OCI-LY1 (cell line): ENCODE results near the gene PDS5B.
"Not testable (repeated sequence)": the region's sequence is repeated elsewhere in the genome, so short reads cannot be mapped to it uniquely, and the experiment has no call there.

Experiments
- H2AFZ ChIP-seq: fragments of 200-600 bp; sonication (generic), shearing (Covaris generic); 2 replicates; pipeline ENCODE4 v1.6.0; 2014; ENCODE audit warnings: antibody characterized with exemption, mild to moderate bottlenecking, low read length
- H3F3A ChIP-seq: fragments of 200-600 bp; sonication (generic), shearing (Covaris generic); 2 replicates; pipeline ENCODE4 v1.6.0; 2014; ENCODE audit warnings: mild to moderate bottlenecking, antibody characterized with exemption, low read length, moderate library complexity; ENCODE audit not compliant: insufficient read depth
- H3K27ac ChIP-seq: fragments of 200-600 bp; sonication (generic); 2 replicates; pipeline ENCODE4 v1.5.1; 2014; ENCODE audit warnings: low read length, mixed run types, mild to moderate bottlenecking, low read depth; ENCODE audit not compliant: poor library complexity, severe bottlenecking
- H3K27me3 ChIP-seq: fragments of 200-600 bp; sonication (generic); 2 replicates; pipeline ENCODE4 v1.6.0; 2014; ENCODE audit warnings: antibody characterized with exemption, mild to moderate bottlenecking, low read length, moderate library complexity; ENCODE audit not compliant: insufficient read depth
- H3K36me3 ChIP-seq: fragments of 200-600 bp; sonication (generic); 2 replicates; pipeline ENCODE4 v1.6.1; 2014; ENCODE audit warnings: mild to moderate bottlenecking, antibody characterized with exemption, low read length, moderate library complexity, mixed read lengths; ENCODE audit not compliant: insufficient read depth
- H3K4me1 ChIP-seq: fragments of 200-600 bp; sonication (generic); 2 replicates; pipeline ENCODE4 v1.5.1; 2014; ENCODE audit warnings: mild to moderate bottlenecking, low read length, moderate library complexity; ENCODE audit not compliant: insufficient read depth, severe bottlenecking
- H3K4me2 ChIP-seq: fragments of 200-600 bp; sonication (generic), shearing (Covaris generic); 2 replicates; pipeline ENCODE4 v1.6.1; 2014; ENCODE audit warnings: low read length
- H3K4me3 ChIP-seq: fragments of 200-600 bp; sonication (generic); 2 replicates; pipeline ENCODE4 v1.5.1; 2014; ENCODE audit warnings: low read length, low read depth, mild to moderate bottlenecking, mixed read lengths; ENCODE audit not compliant: poor library complexity, severe bottlenecking
- H3K79me2 ChIP-seq: fragments of 200-600 bp; shearing (Covaris generic); 2 replicates; pipeline ENCODE4 v1.6.1; 2016; ENCODE audit warnings: mixed run types, low read length, mixed read lengths; ENCODE audit not compliant: insufficient read depth
- H3K9ac ChIP-seq: fragments of 200-600 bp; sonication (generic), shearing (Covaris generic); 2 replicates; pipeline ENCODE4 v1.6.1; 2014; ENCODE audit warnings: mild to moderate bottlenecking, low read length, mixed read lengths
- H3K9me2 ChIP-seq: fragments of 200-600 bp; sonication (generic), shearing (Covaris generic); 2 replicates; pipeline ENCODE4 v1.6.1; 2014; ENCODE audit warnings: low read depth, mild to moderate bottlenecking, low read length, mixed read lengths
- H3K9me3 ChIP-seq: fragments of 200-600 bp; shearing (Covaris generic); 2 replicates; pipeline ENCODE4 v1.6.1; 2014; ENCODE audit warnings: low read length, mixed read lengths
- H4K20me1 ChIP-seq: fragments of 200-600 bp; sonication (generic), shearing (Covaris generic); 2 replicates; pipeline ENCODE4 v1.6.0; 2016; ENCODE audit warnings: mild to moderate bottlenecking, low read length; ENCODE audit not compliant: insufficient read depth
- CTCF ChIP-seq: fragments of 200-600 bp; sonication (generic), shearing (Covaris generic); IDR thresholded peaks from 2 replicates; pipeline ENCODE4 v1.5.1; 2017; ENCODE audit warnings: mild to moderate bottlenecking, antibody characterized with exemption, low read length, moderate library complexity, mixed read lengths
- EZH2 ChIP-seq: fragments of 200-600 bp; sonication (generic), shearing (Covaris generic); IDR thresholded peaks from 2 replicates; pipeline ENCODE4 v1.8.0; 2017; ENCODE audit warnings: borderline replicate concordance, mixed run types, mild to moderate bottlenecking, antibody characterized with exemption, low read length, moderate library complexity, mixed read lengths

Gene PDS5B

GRCh38 chr13:32695602-32696250 is 109.5 kb downstream of the PDS5B start:
- Histone ChIP-seq H3K9ac (no peak overlapping the region), H3F3A (no peaks in the 10 kb centered on the region), H3K27ac (no peak overlapping the region), H3K4me2 (no peak overlapping the region), H2AFZ (no peak overlapping the region), H4K20me1 (no peaks in the 10 kb centered on the region), H3K4me1 (no peaks in the 10 kb centered on the region), H3K79me2 (no peaks in the 10 kb centered on the region), H3K4me3 (no peak overlapping the region), H3K9me3 (no peaks in the 10 kb centered on the region), H3K36me3 (no peaks in the 10 kb centered on the region), H3K27me3 (no peaks in the 10 kb centered on the region), H3K9me2 (no peaks in the 10 kb centered on the region)
- TF ChIP-seq CTCF (no peak), EZH2 (no peak)

- no peaks in the 10 kb centered on the region for H3K27me3 ChIP-seq
Observed at GRCh38 chr13:32707471-32707870, 121.2 kb downstream of the PDS5B start.

GRCh38 chr13:32713397-32713796 is 127.1 kb downstream of the PDS5B start:
- Histone ChIP-seq H3K27me3 (no peaks in the 10 kb centered on the region), H3K9ac (no peak overlapping the region), H3K36me3 (peaks cover 34% of the 10 kb centered on the region), H3K27ac (no peak overlapping the region), H3K79me2 (no peaks in the 10 kb centered on the region), H2AFZ (no peak overlapping the region), H3K4me3 (no peak overlapping the region), H3K4me2 (no peak overlapping the region), H3K9me2 (no peaks in the 10 kb centered on the region), H4K20me1 (no peaks in the 10 kb centered on the region), H3K4me1 (no peaks in the 10 kb centered on the region), H3K9me3 (no peaks in the 10 kb centered on the region), H3F3A (no peaks in the 10 kb centered on the region)
- TF ChIP-seq EZH2 (no peak), CTCF (no peak)

More at GRCh38 chr13:32707471-32707870, 121.2 kb downstream of the PDS5B start:
- Histone ChIP-seq H4K20me1 (no peaks in the 10 kb centered on the region), H3K36me3 (peaks cover 35% of the 10 kb centered on the region), H2AFZ (no peak overlapping the region), H3K79me2 (no peaks in the 10 kb centered on the region), H3K9ac (no peak overlapping the region), H3K27ac (no peak overlapping the region), H3K9me3 (no peaks in the 10 kb centered on the region), H3K4me3 (no peak overlapping the region), H3K4me2 (no peak overlapping the region), H3K4me1 (no peaks in the 10 kb centered on the region), H3F3A (no peaks in the 10 kb centered on the region), H3K9me2 (no peaks in the 10 kb centered on the region)
- TF ChIP-seq EZH2 (no peak), CTCF (no peak)

- not testable (repeated sequence) for H3K4me3 ChIP-seq
Observed at GRCh38 chr13:32716201-32716600, 129.9 kb downstream of the PDS5B start.

More at GRCh38 chr13:32716201-32716600, 129.9 kb downstream of the PDS5B start:
- not testable (repeated sequence) for H3K9ac ChIP-seq, H3K4me2 ChIP-seq, H3K27me3 ChIP-seq, H3K9me2 ChIP-seq, H2AFZ ChIP-seq, H4K20me1 ChIP-seq, H3K9me3 ChIP-seq, H3K4me1 ChIP-seq, H3K79me2 ChIP-seq, H3K27ac ChIP-seq, H3F3A ChIP-seq
- H3K36me3 ChIP-seq, result peaks cover 28% of the 10 kb centered on the region
